Gastroesophageal sphincter (tissue), 3 donors: ENCODE results near the gene INPP5A.

Experiments
- POLR2A ChIP-seq, 2 donors: fragments of 450-650 bp; IDR thresholded peaks; one replicate each; pipeline ENCODE4 v1.6.1; 2017; ENCODE audit warnings: antibody characterized with exemption in 2 of 2, mild to moderate bottlenecking in 2 of 2, moderate library complexity in 1 of 2
- TF ChIP-seq, protein P1 (sequence below), 4 experiments: fragments of 200-600 bp in 2 of 4; fragments of 450-650 bp in 2 of 4; sonication (generic) in 1 of 4; IDR thresholded peaks; one replicate each; pipeline ENCODE4 v1.5.1; 2017 to 2019; ENCODE audit warnings: antibody characterized with exemption in 4 of 4, mild to moderate bottlenecking in 2 of 4, moderate library complexity in 2 of 4

- no peak for TF ChIP-seq POLR2A (IDR thresholded peaks at IDR 0.05)
- TF ChIP-seq, protein P1, sequence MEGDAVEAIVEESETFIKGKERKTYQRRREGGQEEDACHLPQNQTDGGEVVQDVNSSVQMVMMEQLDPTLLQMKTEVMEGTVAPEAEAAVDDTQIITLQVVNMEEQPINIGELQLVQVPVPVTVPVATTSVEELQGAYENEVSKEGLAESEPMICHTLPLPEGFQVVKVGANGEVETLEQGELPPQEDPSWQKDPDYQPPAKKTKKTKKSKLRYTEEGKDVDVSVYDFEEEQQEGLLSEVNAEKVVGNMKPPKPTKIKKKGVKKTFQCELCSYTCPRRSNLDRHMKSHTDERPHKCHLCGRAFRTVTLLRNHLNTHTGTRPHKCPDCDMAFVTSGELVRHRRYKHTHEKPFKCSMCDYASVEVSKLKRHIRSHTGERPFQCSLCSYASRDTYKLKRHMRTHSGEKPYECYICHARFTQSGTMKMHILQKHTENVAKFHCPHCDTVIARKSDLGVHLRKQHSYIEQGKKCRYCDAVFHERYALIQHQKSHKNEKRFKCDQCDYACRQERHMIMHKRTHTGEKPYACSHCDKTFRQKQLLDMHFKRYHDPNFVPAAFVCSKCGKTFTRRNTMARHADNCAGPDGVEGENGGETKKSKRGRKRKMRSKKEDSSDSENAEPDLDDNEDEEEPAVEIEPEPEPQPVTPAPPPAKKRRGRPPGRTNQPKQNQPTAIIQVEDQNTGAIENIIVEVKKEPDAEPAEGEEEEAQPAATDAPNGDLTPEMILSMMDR (IDR thresholded peaks at IDR 0.05), result no peak
Observed at GRCh38 chr10:132548869-132549268, 11.3 kb downstream of the INPP5A start.
